IPS DF 6.9 (cell line): Measurements from ENCODE around the gene UBFD1.
"Not testable (repeated sequence)": the region's sequence is repeated elsewhere in the genome, so short reads cannot be mapped to it uniquely, and the experiment has no call there.

Experiments
- DNase-seq: peaks from one replicate; pipeline ENCODE4 v3.0.0-alpha.2; 2013; ENCODE audit warnings: low read depth, low spot score
- H3K27ac ChIP-seq: one replicate; pipeline ENCODE4 v1.5.1; 2013; ENCODE audit warnings: low read length, control low read depth
- H3K27me3 ChIP-seq: 2 replicates; pipeline ENCODE4 v1.6.1; 2013; ENCODE audit warnings: mild to moderate bottlenecking, low read length; ENCODE audit not compliant: control insufficient read depth, insufficient read depth
- H3K36me3 ChIP-seq: 2 replicates; pipeline ENCODE4 v1.6.1; 2013; ENCODE audit warnings: low read length; ENCODE audit not compliant: control insufficient read depth, insufficient read depth
- H3K4me1 ChIP-seq: 2 replicates; pipeline ENCODE4 v1.6.1; 2013; ENCODE audit warnings: low read length; ENCODE audit not compliant: control insufficient read depth, insufficient read depth
- H3K4me3 ChIP-seq: 2 replicates; pipeline ENCODE4 v1.5.1; 2013; ENCODE audit warnings: mild to moderate bottlenecking, low read length
- H3K9me3 ChIP-seq: 2 replicates; pipeline ENCODE4 v1.6.1; 2013; ENCODE audit warnings: low read length, inconsistent platforms; ENCODE audit not compliant: control insufficient read depth, insufficient read depth
- WGBS: extraction: QIAGEN DNeasy Blood & Tissue Kit; methylation state at CpG from one replicate; pipeline ENCODE4 v1.1.7; 2013; ENCODE audit warnings: mixed read lengths, missing lambda C conversion rate; ENCODE audit not compliant: insufficient read length, insufficient coverage; 5-methylcytosine and 5-hydroxymethylcytosine counted together

UBFD1 gene

DNA sequence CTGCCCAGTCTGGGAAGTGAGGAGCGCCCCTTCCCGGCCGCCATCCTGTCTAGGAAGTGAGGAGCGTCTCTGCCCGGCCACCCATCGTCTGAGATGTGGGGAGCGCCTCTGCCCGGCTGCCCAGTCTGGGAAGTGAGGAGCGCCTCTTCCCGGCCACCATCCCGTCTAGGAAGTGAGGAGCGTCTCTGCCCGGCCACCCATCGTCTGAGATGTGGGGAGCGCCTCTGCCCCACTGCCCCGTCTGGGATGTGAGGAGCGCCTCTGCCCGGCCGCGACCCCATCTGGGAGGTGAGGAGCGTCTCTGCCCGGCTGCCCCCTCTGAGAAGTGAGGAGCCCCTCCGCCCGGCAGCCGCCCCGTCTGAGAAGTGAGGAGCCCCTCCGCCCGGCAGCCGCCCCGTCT, 25.7 kb downstream of the UBFD1 start:
- not testable (repeated sequence) for H3K4me3 ChIP-seq, H3K27ac ChIP-seq, H3K4me1 ChIP-seq, H3K9me3 ChIP-seq, DNase-seq, H3K27me3 ChIP-seq
- H3K36me3 ChIP-seq, result peaks cover 15% of the 10 kb centered on the region
- no CpG with 5 or more reads among the region's 30 CpGs for WGBS

DNA sequence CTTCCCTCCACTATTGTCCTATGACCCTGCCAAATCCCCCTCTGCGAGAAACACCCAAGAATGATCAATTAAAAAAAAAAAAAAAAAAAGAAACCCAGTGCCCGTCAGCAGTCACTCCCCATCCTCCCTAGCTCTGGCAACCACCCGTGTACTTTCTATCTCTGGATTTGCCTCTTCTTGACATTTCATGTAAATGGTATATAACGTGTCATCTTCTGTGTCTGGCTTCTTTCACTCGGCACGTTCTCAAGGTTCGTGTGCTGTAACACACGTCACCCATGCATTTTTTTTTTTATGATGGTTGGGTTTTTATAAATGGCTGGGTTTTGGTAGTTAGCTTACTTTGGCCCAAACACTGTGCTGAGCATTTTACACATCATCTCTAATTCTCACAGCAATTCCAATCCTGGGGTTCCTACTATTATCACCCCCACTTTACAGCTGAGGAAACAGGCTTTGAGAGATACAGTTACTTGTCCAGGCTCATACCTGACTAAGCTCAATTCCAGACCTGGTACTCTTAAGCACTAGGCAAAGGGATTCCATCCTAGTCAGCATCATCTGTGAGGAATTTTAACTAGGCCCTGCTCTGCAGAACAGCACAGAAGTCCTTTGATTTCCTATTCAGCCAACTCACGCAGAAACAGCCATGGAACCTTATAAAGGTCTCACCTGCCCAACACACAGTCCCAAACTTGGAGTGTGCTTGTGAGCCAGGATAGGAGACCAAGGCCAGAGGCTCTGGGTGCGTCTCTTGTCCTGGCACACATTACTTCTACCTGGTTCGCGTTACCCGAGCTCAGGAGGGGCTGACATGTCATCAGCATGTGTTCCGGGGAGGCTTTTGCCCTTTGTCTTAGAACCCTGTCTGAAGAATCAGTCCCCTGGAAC, 26.9 kb downstream of the UBFD1 start:
- no peaks in the 10 kb centered on the region for H3K9me3 ChIP-seq
- no peak for DNase-seq
- WGBS, result no CpG with 5 or more reads among the region's 14 CpGs
- no peaks in the 10 kb centered on the region for H3K4me1 ChIP-seq
- H3K27me3 ChIP-seq, result no peaks in the 10 kb centered on the region
- H3K4me3 ChIP-seq, result no peak overlapping the region
- H3K27ac ChIP-seq, result no peak overlapping the region
- peaks cover 20% of the 10 kb centered on the region; the same call in 1 of the 2 replicates for H3K36me3 ChIP-seq

DNA sequence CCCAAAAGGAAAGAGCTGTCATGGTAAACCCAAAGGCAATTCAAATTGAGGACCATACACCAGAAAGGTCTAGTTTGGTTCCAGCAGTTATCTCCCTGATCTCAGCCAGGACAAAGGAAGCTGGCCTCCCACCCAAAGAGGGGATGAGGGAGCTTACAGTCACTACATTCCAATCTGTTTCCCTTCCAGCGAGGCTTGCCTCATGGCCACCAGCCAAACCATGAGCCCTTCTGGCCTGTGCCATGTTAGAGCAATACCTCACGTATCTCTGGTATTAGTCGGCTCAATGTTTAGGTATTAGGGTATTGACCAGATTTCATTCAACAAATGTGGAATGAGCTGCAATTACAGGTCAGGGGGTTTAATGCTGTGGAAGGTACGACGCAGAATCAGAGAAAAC, 30.2 kb downstream of the UBFD1 start:
- no peak overlapping the region for H3K4me3 ChIP-seq
- no peaks in the 10 kb centered on the region for H3K27me3 ChIP-seq
- DNase-seq, result no peak
- H3K9me3 ChIP-seq, result no peaks in the 10 kb centered on the region
- no peak overlapping the region for H3K27ac ChIP-seq
- peaks cover 17% of the 10 kb centered on the region for H3K36me3 ChIP-seq
- WGBS, result no CpG with 5 or more reads among the region's 5 CpGs
- no peaks in the 10 kb centered on the region for H3K4me1 ChIP-seq

DNA sequence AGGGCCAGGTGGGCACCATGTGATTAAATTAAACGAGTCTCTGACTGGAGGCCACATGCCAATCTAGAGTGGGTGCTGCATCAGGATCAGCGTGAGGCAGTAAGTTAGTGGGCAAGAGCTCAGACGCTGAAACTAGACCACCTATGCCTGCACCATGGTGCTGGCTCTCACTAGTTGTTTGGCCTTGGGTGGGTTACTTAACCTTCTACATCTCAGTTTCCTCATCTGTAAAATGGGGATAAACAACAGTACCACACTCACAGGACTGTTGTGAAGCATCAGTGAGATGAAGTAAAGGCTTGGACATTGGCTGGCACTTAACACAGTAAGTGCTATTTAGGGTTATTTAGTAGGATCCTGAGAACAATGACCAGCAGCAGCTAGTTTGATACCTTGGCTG, 32.7 kb downstream of the UBFD1 start:
- Histone ChIP-seq H3K4me3 (no peak overlapping the region), H3K4me1 (no peaks in the 10 kb centered on the region), H3K9me3 (no peaks in the 10 kb centered on the region), H3K36me3 (peaks cover 13% of the 10 kb centered on the region), H3K27ac (no peak overlapping the region), H3K27me3 (no peaks in the 10 kb centered on the region)
- DNase-seq, result no peak
- whole genome bisulfite sequencing, result no CpG with 5 or more reads among the region's 3 CpGs

DNA sequence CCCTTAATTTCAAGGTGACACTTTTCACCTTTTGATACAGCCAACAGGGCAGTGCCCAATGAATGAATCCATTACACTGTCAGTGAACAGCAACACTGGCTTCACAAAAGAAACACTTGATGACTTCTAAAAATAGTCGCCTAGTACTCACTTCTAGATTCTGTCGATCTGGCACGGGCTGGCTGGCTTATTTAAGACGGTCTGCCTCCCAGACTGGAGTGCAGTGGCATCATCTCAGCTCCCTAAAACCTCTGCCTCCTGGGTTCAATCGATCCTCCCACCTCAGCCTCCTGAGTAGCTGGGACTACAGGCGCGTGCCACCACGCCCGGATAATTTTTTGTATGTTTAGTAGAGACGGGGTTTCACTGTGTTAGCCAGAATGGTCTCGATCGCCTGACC, 36.7 kb downstream of the UBFD1 start:
- H3K4me1 ChIP-seq, result no peaks in the 10 kb centered on the region
- H3K36me3 ChIP-seq, result peaks cover 6% of the 10 kb centered on the region
- no peak for DNase-seq
- H3K9me3 ChIP-seq, result no peaks in the 10 kb centered on the region
- no peaks in the 10 kb centered on the region for H3K27me3 ChIP-seq
- H3K27ac ChIP-seq, result no peak overlapping the region
- no CpG with 5 or more reads among the region's 12 CpGs for WGBS
- H3K4me3 ChIP-seq, result no peak overlapping the region

DNA sequence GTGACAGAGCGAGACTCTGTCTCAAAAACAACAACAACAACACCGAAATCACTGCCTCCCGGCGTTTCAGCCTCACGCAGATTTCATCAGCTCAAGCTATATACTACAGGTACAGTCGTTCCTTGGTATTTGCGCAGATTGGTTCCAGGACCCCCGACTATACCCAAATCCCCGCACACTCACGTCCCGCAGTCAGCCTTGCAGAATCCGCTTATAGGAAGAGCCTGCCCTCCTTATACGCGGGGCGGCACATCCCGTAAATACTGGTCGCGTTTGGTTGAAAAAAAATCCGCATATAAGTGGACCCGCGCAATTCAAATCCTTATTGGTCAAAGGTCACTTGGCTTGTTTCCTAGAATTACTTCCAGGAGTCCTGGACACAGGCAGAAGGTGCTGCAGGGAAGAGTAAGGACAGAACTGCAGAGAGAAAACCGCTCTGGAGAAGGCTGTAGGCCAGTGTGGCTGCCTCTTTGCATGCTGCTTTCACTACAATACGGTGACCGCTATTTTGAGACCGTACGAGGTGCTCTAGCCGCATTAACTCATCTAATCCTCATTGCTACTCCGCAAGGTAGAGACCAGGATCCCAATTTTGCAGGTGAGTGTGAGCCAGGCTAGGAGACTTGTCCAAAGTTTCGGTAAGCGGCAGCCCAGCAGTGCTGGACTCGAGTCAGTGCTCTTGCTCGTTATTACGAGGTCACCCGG, 37.9 kb downstream of the UBFD1 start:
- no peak overlapping the region for H3K27ac ChIP-seq
- WGBS, result no CpG with 5 or more reads among the region's 34 CpGs
- H3K4me3 ChIP-seq, result peak overlapping the region; percentile 74
- H3K36me3 ChIP-seq, result peaks cover under 1% of the 10 kb centered on the region; the same call in 1 of the 2 replicates
- H3K27me3 ChIP-seq, result no peaks in the 10 kb centered on the region
- no peaks in the 10 kb centered on the region for H3K9me3 ChIP-seq
- no peak for DNase-seq
- H3K4me1 ChIP-seq, result no peaks in the 10 kb centered on the region

DNA sequence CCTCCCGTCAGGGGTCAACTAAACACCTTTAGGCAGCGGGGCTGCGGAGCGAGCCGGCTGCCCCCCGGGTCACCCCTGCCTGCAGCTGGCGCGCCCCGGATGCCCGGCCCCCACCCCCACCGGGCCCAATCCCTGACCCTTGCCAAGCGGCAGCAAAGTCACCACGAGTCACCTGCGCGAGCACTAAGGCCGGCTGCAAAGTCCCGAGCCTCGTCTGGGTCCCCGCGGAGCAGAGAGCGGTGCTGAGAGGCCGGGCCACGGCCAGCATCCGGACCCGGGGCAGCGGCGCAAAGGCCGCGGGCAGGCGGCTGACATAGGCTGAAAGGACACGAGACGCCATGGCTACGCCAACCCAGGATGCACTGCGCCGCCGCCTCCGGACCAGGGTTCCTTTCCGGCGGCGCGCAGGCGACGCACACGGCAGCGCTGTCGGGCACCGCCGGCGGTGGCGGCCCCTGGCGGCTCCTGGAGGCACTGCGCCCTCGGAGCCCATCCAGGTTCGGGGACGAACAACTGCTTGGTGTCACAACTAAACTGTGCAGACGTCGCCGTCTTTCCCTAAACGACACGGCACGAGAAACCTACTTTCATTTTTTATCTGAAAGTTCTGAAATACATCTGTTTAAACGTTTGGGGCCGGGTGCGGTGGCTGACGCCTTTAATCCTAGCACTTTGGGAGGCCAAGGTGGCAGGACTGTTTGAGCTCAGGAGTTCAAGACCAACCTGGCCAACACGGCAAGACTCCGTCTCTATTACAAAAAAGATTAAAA, 38.6 kb downstream of the UBFD1 start, which contains the start of gene NDUFAB1:
Gene NDUFAB1 (minus strand): TSS at position 366 of the 770 bp plus-strand sequence. CDS start 26 bp downstream, at position 340.
- H3K27me3 ChIP-seq, result no peaks in the 10 kb centered on the region
- no peaks in the 10 kb centered on the region for H3K4me1 ChIP-seq
- peak within 1 kb of the TSS; percentile 74 for H3K4me3 ChIP-seq
- peak; percentile 76 for DNase-seq
- H3K36me3 ChIP-seq, result no peaks in the 10 kb centered on the region
- no peaks in the 10 kb centered on the region for H3K9me3 ChIP-seq
- no CpG with 5 or more reads among the region's 67 CpGs for WGBS
- H3K27ac ChIP-seq, result no peak within 1 kb of the TSS

DNA sequence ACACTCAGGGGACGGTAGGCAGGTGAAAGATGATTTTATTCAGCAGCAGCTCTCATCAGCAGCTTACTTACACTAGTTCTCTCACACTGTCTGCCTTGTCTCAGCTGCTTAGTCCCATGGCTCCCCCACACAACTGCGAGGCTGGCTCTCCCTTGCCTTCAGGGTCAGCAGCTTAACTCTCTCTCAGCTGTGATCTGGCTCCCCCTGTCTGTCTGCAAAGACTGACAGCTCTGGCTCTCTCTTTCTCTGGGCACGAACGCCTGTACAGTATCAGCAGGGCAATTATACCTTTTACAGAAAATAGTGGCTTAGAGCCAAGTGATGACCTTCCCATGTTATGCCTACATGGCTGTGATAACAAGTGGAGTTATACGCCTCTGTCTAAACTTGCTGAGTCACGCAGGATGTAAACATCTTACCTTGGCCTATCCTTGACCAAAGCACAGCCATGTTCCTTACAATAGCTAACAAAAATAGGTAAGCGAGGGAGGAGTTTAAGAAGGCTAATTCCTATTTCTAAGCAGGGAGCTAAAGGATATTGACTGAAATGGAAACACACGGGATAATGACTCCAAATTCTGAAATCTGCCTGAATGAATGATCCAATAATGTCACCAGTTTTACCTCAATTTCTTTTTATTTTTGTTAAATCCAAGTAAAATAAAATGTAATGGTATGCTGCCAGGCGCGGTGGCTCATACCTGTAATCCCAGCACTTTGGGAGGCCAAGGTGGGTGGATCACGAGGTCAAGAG, 39.7 kb downstream of the UBFD1 start:
- H3K27ac ChIP-seq, result no peak overlapping the region
- DNase-seq, result peak; percentile 9

DNA sequence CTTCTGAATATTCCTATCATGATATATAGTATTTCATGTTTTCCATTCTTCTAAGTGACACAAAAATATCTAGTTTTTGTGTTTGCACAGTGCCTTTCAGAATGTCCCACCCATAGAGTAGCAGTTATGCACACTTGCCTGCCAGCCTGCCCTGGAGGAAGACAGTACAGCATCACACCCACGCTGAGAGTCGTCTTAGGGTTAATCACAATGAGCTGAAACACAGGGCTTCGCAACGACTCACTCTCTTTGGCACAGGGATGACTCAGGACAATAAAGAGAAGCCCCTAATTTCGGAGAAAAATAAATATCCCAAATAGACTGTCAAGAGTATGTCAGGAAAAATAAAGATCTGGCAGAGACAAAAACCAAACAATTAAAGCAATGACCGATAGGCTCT, 50.2 kb downstream of the UBFD1 start:
- Histone ChIP-seq H3K4me3 (no peak overlapping the region), H3K27ac (no peak overlapping the region), H3K36me3 (peaks cover 5% of the 10 kb centered on the region; the same call in 1 of the 2 replicates), H3K27me3 (no peaks in the 10 kb centered on the region), H3K9me3 (no peaks in the 10 kb centered on the region), H3K4me1 (no peaks in the 10 kb centered on the region)
- no CpG with 5 or more reads among the region's 6 CpGs for WGBS
- DNase-seq, result no peak

More for the DNA sequence above, 39.7 kb downstream of the UBFD1 start:
- no peaks in the 10 kb centered on the region for H3K9me3 ChIP-seq
- no peak overlapping the region for H3K4me3 ChIP-seq
- no peaks in the 10 kb centered on the region for H3K36me3 ChIP-seq
- WGBS, result no CpG with 5 or more reads among the region's 11 CpGs
- H3K27me3 ChIP-seq, result no peaks in the 10 kb centered on the region
- no peaks in the 10 kb centered on the region for H3K4me1 ChIP-seq
